Ramos (cell line): Measurements from ENCODE around the gene AUTS2.

Experiments used
- in situ Hi-C: fragments of 300-500 bp; cut with MboI; formaldehyde crosslinking; loops from one replicate; pipeline ENCODE4 v1.14.3; 2022; ENCODE audit warnings: low sequenced_read_pairs; ENCODE audit not compliant: unreplicated experiment

The AUTS2 gene

DNA sequence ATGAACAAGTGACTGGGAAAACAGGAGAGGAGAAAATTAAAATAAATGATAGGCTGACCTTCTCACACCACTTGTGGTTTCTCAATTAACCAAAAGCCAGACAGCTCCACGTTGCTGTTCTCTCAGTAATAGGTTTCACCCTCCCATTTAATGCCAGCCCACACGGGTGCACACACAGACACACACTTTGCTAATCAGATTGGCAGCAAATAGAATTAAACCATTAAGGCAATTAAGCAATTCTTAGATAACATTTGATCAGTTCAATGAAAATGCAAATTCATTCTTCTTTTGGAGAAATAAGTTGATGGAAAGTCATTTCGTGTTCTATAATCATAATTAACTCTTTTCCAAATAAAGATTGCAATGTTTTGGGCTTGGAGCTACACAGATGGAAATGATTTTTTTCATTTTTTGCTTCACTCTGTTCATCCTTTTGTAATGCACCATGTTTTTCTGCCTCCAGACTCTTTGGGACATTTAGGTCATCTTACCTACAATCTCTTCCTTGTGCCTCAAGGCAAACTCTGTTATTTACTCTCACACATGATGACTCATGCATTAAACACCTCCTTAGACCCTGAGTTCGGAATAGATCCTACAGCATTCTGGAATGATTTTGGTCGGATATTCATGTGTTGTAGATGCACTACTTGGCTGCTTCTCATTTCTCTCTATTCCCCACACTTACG, 700.7 kb downstream of the AUTS2 start:
- in situ Hi-C loops, result no loop called here

DNA sequence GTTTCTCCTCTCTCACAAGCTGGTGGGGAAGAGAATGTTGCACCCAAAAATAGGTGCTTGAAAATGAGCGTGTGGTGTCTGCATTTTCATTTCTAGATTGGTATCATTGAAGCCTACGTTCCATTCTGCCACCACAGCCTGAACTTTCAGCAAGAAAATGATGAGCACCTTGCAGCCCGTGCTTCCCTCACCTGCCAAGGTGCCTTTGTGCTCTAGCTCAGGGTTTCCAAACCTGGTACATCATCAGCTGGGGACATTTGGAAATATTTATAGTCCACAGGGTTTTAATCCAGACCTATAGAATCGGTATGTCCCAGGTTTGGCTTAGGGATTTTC, 701.2 kb downstream of the AUTS2 start:
- in situ Hi-C loops, result no loop called here

DNA sequence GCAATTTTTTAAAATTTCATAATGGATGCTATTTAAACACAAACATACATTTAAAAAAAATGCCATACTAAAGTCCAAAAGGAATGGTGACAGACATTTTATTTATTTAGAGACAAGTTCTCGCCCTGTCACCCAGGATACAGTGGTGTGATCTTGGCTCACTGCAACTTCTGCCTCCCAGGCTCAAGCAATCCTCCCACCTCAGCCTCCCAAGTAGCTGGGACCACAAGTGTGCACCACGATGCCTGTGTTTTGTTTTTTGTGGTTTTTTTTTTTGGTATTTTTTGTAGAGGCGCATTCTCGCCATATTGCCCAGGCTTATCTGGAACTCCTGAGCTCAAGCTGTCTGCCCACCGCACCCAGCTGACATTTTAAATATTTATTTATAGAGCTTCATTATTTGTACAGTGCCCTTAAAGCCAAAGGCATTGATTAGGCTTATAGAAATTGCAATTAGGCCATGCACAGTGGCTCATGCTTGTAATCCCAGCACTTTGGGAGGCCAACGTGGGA, 703.5 kb downstream of the AUTS2 start:
- in situ Hi-C loops, result no loop called here

DNA sequence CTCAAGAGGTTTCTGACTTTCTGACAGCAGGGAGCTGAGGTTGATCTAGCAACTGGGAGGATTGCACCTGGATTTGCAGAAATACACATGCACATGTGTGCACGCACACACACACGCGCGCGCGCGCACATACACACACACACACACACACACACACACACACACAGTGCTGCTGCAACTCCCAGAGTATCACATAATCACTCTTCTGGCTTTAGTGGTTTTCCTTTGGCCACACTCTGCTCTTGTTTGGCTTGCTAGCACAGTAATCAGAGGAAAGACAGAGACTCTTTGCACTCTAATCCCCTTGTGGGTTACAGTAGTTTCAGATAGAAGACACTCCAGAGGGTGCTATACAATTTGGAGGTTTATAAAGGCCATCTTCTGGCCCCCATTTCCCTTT, 705.0 kb downstream of the AUTS2 start:
- in situ Hi-C loops, result no loop called here

DNA sequence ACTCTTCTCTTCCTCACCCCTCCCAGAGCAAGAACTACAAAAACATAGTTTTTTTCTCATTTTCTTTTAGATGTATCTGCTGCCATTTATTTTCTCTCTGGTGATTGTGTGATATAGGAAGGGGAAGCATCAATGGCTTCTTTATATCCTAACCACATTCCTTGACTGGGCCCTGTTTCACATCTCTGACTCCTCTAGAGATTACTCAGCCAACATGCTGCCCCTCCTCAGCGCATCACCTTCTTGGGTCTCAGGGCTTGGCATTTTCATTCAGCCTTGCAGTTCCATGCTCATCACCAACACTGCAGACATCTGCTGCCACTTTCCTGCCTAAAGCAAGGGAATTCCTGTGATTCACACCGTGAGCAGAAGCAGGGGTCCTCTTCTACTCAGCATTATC, 705.5 kb downstream of the AUTS2 start:
- in situ Hi-C loops, result no loop called here

DNA sequence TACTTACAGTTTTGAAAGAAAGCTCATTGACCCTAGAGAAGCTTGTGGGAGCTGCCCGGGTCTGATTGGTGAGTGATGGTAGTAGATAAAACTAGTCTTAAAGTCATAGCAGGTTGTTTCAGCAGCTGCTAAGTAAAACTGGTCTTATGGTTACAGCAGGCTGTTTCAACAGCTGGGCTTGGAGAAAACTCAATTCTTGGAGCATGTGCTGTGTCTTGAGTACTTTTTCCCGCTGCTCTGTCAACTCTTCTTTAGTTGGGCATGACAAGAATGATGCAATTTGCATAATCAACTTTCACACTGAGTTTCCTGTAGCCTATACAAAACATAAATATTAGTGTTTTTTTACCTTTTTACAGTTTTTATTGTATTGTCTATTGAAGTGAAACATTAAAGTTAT, 707.9 kb downstream of the AUTS2 start:
- in situ Hi-C loops, result no loop called here

DNA sequence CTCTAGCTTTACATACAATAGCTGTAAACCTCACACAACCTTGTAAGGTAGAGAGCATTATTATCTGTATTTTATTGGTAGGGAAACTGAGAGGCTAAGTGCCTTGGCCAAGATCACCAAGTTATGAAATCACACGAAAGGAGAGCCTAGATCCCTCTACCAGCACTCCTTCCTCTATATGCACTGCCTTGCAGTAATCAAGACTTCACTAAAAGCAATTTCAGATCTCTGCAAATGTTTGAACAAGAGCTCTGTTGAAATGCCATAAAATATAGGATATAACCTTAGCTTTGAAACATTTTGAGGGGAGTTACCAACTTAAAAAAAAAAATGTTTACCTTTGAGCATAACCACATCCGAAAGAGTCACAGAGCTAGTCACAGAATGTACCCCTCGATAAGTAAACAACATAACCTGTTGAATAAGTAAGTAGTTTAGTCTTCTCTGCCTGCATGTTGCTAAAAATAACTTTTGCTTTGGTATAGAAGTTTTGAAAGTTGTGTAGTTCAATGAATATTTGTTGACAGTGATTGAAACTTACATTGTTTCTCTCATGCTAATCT, 709.4 kb downstream of the AUTS2 start:
- in situ Hi-C loops, result no loop called here

DNA sequence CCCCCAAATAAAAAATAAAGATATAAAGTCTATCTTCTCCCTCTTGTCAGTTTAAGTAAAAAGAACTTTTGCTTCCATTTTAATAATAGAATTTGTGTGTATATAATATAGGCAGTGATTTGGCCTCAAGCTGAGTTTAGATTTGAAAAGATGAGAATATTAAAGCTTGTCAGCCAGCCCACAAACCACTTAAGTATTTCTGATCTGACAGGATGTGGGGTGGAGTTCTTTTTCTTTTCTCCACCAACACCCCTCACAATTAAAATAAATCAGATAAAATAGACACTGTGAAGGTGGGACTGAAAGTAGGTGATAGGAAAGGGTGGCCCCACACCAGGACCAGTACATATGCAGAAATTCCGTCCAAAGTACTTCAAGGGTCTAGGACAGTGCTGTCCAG, 714.1 kb downstream of the AUTS2 start:
- in situ Hi-C loops, result no loop called here

DNA sequence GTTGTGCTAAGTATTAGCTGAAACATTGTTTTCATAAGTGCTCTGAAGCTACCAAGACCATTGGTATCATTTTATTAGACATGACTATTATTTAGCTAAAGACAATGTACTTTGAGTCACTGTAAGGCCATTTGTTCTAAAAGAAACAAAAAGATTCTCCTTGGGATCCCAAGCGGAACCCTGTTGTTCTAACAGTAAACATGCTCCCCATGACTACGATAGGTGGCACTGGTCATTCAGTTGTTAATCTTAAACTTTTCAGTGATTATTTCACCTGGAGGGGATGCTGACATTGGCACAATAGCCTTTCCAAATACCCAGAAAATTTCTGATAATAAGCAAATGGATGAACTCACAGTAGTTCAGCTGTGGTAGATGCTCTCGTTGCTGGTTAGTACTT, 715.0 kb downstream of the AUTS2 start:
- in situ Hi-C loops, result no loop called here

DNA sequence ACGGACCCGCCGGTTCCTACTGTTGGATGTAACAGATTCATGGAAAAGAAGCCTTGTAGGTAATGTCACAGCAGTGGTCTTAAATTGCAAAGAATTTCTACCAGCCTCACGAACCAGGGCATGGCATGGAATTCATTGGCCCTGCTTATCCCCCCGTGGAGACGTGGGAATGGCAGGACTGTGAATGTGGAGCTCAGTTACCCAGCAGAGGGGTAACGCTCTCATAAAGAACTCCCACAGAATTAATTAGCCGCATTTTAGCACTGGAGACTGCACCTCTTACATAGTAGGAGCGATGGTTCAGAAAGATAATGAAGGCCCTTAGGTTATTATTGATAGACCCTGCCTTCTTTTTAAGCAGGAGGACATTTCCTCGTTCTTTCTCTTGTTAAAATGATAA, 715.4 kb downstream of the AUTS2 start:
- in situ Hi-C loops, result no loop called here

DNA sequence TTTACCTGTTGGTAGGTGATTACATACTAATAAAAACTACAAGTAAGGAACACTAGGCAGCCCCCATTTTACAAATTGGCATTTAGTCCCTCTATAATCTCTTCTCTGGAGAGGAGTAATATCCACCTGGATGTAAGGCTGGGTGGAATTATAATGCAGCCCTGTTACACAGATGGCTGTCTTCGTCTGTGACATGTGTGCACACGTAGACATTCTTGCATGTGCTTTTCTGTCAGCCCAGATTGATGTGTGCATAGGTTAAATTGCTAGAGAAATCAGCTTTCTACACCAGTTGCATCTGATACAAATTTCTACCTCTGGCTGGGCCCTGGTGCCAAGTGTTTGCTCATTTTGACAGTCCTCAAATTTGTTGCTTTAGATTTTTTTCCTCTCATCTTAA, 715.9 kb downstream of the AUTS2 start:
- in situ Hi-C loops, result no loop called here

DNA sequence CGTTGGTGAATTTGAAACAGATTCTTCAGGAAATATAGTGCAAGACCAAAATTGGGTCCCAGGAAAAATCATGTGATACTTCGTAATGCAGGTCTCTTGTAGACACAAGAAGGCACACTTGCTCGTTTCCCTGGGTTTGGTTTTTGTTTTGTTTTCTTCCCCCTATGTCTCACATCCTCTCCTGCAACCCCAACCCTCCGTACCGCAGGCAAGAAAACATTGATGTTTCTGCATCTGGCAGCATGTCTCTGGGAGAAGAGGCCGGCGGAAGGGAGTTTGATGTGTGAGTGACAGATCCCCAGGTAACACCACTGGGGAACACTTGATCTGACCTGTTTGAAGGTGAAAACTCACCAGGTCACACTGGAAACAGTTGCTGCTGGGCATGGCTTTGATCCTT, 718.5 kb downstream of the AUTS2 start:
- in situ Hi-C loops, result no loop called here

DNA sequence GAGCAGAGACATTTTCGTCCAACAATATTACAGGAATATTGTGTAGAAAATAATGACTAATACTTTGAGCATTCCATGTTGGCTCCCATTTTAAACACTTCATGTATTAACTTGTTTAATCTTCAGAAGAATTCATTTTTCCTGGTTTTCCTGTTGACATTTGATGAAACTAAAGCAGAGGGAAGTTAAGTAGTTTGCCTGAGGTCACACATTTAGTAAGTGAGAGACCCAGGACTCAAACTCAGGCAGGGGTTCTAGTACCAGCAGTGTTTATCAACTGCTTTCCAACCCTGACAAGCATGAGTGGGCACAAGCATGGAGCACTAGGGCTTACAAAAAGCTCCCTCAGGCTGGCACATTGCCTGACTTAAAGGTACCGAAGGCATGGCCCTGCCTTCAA, 719.1 kb downstream of the AUTS2 start:
- in situ Hi-C loops, result no loop called here

DNA sequence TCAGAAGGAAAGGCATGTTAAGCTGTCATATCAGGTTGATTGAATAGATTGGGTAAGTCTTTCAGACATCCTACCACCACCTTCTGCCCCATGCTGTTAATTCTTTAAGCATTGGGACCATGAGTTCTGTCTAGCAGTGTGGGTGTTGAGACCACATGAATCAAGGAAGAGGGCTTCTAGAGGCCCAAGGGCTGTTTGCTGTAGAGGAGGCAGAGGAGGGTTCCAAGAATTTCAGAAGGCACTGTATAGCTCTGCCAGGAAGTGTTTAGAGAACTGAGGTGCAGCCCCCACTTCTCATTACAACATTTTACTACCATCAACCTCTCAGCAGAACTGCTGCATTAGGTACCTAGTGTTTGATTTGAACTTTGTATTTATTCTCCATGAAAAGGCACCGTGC, 720.2 kb downstream of the AUTS2 start:
- in situ Hi-C loops, result no loop called here

DNA sequence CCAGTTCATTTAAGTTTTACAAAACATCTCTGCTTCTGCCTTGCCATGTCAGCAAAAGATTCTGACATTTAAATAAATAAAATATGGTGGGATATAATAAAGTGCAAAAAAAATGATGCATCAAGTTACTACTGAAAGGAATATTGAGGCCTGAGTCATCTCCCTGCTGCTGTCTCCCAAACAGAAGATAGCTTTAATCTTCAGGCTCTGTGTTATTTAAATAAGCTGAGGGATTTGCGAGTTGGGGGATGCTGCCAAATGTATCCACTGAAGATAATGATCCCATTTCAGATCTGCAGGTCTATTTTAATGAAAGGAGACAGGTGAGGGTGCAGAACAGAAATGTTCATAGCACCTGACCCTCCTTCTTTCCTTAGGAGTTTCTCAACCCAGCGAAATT, 720.8 kb downstream of the AUTS2 start:
- in situ Hi-C loops, result no loop called here

DNA sequence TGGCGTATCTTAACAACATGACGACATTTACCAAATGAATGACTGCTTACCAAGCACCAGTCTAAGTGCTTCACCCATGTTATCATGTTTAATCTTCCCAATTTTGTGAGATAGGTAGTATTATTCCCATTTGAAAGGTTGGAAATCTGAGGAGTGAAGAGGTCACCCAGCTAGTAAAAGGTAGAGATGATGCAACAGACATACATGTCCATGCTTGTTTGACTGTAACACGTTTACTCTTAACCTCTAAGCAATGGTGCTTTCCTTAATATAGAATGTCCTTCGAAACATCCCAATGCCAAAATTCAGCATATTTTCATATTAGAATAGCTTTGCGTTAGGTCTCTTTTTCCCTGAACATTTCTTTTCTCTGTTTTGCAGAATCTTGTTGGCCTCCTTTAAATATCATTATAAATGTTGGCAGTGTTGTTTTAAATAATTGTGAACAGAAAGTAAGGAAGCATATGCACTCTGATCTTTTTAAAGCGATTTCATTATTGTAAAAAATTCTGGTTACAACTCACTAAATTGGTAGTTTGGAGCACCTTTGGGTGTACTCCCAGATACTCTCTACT, 722.8 kb downstream of the AUTS2 start:
- in situ Hi-C loops, result no loop called here

DNA sequence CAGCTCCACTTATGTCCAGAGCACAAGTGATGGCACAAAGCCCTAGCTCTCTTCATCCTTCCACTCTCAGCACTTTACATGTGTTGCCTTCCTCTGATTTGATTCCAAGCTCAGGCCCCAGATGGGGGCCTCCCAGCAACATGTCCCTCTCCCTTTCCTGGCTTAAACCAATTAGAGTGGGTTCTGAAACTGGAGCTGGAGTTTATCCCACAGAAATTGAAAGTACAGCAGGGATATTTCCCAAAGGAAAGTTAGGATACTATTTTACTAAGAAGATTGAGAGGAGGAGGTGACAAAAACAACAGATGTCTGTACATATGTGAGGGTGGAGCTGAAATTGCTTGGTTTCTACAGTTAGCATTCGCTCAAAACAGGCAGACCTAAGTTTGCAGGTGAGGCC, 724.6 kb downstream of the AUTS2 start:
- in situ Hi-C loops, result no loop called here

DNA sequence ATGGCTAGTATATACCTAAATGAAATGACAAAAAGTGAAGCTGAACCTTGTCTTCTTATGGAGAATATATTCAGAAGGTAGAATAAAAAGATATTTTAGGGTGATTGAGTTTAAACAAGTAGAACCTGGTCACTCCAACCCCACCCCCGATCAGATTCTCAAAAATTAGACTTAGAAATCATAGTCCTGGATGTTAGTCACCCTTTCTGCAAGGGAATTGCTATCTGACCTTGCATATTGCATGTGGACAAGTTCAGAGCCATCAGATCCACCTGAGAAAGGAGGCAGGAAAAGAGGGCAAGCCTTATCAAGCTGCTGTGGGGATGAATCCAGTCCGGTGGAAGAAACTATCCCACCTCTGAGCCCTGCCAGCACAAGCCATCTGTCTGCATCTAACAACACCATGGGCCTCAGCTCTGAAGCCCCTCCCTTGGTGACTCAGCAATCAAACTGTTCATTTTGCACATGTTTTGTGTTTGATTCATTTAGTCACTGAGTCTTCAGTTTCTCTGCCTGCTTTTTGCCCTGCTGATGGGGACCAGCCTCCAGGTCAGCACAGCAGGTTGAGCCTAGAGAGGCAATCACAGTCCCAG, 727.3 kb downstream of the AUTS2 start:
- in situ Hi-C loops, result no loop called here

DNA sequence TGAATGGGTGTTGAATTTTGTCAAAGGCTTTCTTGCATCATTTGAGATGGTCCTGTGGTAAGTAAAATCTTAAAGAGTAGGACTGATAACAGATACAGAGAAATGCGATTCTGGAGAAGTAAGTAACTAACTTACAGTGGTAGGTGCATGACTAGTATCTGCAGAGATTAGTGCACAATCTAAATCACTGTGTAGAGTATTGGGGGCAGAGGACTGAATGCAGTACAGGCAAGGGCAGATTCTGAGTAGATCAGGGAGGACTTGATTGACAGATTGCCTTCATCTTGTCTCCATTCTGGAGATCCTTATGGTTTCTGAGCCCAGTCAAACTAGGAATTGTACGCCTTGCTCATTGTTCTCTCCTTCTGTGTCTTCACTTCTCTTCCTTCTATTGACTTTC, 736.0 kb downstream of the AUTS2 start:
- in situ Hi-C loops, result no loop called here

DNA sequence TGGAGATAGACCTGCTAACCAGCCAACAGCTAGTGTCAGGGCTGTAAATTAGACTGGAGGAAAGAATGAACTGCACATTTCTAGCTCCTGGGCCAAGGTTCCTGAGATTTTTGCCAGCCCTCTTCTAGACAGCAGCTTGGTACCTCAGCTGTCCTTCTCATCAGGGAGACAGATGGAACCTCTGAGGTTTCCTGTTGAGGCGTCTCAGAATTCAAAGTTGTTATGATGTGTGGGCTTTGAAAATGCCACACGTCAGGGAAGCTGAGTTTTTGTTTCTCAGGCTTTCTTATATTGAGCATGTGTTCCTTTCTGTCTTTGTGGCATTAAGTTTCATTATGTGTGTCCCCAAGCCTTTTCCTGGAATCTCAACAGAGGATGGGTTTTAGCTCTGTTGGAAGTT, 736.6 kb downstream of the AUTS2 start:
- in situ Hi-C loops, result no loop called here

DNA sequence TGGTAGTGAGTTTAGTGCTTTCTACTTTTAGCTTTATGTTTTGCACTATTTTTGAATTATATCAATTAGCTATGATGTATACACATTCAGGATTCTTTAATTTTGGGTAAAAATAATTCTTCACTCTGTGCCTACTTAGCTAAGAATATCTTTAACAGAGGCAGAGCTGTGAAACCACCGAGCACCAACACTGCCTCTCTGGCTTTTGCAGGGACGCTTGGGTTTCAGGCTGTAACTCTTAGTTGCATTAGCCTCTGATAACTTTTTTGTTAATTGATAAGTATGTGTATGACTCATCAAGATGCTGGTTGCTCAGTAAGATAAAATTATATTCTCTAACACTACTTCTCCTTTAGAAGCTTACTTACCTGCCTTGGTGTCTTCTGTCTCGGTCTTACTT, 738.3 kb downstream of the AUTS2 start:
- in situ Hi-C loops, result no loop called here

DNA sequence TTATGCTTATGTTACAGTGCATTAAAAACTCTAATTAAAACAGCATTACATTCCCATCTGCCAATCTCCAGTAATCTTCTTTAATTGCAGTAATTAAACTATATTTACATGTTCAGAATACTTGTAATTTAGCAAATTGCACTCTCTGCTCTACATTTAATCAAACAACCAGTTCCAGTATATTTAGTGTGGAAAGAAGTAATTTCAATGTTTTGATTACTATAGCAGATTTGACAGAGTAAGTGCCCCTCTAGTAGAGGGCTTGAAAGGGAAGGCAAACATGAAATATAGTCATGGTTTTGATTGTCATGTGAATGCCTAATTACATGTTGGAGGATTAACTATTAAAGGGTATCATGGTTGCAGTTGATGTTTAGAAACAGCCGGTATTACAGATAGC, 739.7 kb downstream of the AUTS2 start:
- in situ Hi-C loops, result no loop called here
